ENCODE data around the gene PRDM8.

Gene PRDM8

DNA sequence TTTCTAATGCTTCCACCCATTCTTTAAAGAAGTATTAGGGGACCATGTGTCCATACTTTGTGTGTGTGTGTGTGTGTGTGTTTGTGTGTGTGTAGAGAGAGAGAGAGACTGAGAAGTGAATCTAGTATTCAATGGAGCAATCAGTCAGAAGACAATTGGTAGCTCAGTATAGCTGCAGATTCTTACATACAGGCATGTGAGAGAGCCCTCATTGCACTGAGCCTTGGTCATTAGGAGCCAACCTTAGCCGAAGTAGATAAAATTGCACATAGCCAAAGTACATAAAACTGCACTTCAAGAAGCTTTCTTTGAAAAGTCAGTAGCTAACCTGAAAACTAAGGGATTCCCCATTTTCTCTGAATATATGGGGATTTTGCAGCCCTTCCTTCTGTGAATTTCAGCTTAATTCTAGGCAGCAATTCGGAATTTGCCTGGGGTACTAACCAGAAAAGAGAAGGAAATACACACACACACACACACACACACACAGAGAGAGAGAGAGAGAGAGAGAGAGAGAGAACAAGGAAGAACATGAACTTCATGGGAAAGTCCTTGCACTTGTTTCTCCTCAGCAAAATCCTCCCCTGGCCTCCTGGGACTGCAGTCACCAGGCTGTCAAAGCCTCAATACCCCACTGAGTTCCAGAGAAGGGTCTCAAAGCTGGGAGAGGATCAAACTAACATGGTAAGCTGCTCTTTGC, 1.7 kb upstream of the PRDM8 start:
- H3K4me3 ChIP-seq (ENCODE audit: low read depth, low read length), result no peak overlapping the region
- TF ChIP-seq MYC (IDR thresholded peaks at IDR 0.05; ENCODE audit: low read depth, low read length) (no peak), POLR2A (IDR thresholded peaks at IDR 0.05; ENCODE audit: extremely low read depth, insufficient read length) (no peak)
- TF ChIP-seq, protein P1, sequence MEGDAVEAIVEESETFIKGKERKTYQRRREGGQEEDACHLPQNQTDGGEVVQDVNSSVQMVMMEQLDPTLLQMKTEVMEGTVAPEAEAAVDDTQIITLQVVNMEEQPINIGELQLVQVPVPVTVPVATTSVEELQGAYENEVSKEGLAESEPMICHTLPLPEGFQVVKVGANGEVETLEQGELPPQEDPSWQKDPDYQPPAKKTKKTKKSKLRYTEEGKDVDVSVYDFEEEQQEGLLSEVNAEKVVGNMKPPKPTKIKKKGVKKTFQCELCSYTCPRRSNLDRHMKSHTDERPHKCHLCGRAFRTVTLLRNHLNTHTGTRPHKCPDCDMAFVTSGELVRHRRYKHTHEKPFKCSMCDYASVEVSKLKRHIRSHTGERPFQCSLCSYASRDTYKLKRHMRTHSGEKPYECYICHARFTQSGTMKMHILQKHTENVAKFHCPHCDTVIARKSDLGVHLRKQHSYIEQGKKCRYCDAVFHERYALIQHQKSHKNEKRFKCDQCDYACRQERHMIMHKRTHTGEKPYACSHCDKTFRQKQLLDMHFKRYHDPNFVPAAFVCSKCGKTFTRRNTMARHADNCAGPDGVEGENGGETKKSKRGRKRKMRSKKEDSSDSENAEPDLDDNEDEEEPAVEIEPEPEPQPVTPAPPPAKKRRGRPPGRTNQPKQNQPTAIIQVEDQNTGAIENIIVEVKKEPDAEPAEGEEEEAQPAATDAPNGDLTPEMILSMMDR (IDR thresholded peaks at IDR 0.05; ENCODE audit: low read depth, low read length), result no peak
- TF ChIP-seq, protein P2, sequence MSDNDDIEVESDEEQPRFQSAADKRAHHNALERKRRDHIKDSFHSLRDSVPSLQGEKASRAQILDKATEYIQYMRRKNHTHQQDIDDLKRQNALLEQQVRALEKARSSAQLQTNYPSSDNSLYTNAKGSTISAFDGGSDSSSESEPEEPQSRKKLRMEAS (IDR thresholded peaks at IDR 0.05; ENCODE audit: low read depth, low read length), result no peak
- DNase-seq (ENCODE audit: low read depth), result no peak

DNA sequence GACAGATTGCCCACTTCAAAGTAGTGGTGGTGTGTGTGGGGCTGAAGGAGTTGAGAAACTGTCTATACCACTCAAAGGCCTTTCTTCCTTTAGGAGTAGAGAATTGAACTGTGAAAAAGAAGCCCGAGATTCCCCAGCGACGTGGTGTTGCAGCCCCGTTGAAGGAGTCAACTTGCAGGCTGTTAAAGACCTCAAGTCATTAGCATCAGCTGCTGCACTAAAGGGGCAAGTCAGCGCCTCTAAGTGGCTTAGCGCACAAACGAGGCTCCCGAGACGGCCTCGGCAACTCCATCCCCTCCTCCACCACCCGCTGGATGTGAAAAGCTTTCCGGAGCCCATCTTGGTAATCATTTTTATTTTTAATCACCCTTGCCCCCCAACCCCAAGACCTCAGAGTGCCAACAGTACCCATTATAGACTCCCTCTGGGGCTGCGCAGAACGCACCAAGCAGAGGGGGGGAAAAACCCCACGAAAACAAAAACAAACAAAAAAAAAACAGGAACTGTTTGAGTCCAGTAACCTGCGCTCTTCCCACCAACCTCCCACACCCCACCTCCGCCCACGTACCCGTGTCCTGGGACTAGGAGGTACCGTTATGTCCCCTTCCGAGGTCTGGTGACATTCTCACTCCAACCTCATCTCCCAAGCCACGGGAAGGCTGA, 913 bp upstream of the PRDM8 start:
- TF ChIP-seq MYC (IDR thresholded peaks at IDR 0.05; ENCODE audit: low read depth, low read length), result no peak
- TF ChIP-seq, protein P1 (IDR thresholded peaks at IDR 0.05; ENCODE audit: low read depth, low read length), result no peak
- no peak for TF ChIP-seq POLR2A (IDR thresholded peaks at IDR 0.05; ENCODE audit: extremely low read depth, insufficient read length)
- TF ChIP-seq, protein P2 (IDR thresholded peaks at IDR 0.05; ENCODE audit: low read depth, low read length), result no peak
- no peak overlapping the region for H3K4me3 ChIP-seq (ENCODE audit: low read depth, low read length)
- no peak for DNase-seq (ENCODE audit: low read depth)

DNA sequence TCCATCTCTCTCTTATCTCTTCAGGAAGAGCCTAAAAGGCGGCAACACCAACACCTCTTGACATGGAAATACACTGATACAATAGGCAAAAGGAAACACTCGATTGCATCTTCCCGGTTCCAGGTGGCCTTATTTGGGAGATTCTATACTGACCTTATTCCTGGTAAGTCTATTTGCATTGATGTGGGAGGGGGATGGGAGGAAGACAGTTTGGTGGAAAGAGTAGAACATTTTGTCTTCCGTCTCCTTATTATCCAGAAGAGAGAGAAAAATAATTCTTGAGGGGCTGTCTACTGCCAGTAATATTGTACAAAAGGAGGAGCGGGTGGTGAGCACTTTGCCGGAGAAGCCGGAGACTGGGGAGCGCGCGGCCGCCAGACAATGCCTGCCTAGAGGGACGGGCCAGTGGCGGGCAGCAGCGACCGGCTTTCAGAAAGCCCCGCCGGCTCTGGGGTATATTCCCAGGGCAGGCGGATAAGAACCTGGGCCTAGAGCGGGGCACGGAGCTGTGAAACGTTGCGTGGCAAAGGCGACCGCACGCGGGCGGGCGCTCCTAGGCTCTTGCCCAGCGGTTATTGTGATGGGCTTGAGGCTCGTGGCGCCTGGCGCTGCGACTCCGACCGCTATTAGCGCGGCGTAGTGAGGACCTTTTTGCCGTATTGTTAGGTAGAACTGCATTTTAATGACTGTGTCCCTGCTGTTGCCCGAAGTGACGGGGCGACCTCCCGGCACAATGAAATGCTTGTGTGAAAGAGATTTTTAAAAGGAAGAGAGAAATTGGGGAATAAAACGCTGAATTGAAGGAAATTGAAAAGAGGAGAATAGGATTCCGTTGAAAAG, 518 bp downstream of the PRDM8 start:
- TF ChIP-seq, protein P1 (IDR thresholded peaks at IDR 0.05; ENCODE audit: low read depth, low read length), result no peak
- TF ChIP-seq POLR2A (IDR thresholded peaks at IDR 0.05; ENCODE audit: extremely low read depth, insufficient read length) (no peak), MYC (IDR thresholded peaks at IDR 0.05; ENCODE audit: low read depth, low read length) (no peak)
- TF ChIP-seq, protein P2 (IDR thresholded peaks at IDR 0.05; ENCODE audit: low read depth, low read length), result no peak
- no peak for DNase-seq (ENCODE audit: low read depth)
- H3K4me3 ChIP-seq (ENCODE audit: low read depth, low read length), result no peak overlapping the region

DNA sequence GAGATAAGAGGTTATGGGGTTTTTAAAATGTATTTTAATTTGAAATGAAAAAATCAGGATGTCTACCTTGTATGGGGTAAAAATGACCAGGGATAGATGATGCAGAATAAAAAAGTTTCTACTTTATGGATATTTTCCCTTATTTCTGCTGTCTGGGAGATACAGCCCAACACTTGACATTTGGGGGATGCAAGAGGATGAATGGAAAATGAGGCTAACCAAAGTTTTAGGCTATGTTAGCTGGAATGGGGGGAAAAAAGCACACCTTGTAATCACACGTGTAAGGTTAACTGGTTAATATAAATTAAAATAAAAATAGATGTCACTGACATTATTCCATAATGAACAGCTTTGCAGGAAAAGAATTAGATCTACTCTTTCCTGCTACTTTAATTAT, 1.1 kb downstream of the PRDM8 start:
- TF ChIP-seq POLR2A (IDR thresholded peaks at IDR 0.05; ENCODE audit: extremely low read depth, insufficient read length) (no peak), MYC (IDR thresholded peaks at IDR 0.05; ENCODE audit: low read depth, low read length) (no peak)
- TF ChIP-seq, protein P2 (IDR thresholded peaks at IDR 0.05; ENCODE audit: low read depth, low read length), result no peak
- TF ChIP-seq, protein P1 (IDR thresholded peaks at IDR 0.05; ENCODE audit: low read depth, low read length), result no peak
- H3K4me3 ChIP-seq (ENCODE audit: low read depth, low read length), result no peak overlapping the region
- no peak for DNase-seq (ENCODE audit: low read depth)

DNA sequence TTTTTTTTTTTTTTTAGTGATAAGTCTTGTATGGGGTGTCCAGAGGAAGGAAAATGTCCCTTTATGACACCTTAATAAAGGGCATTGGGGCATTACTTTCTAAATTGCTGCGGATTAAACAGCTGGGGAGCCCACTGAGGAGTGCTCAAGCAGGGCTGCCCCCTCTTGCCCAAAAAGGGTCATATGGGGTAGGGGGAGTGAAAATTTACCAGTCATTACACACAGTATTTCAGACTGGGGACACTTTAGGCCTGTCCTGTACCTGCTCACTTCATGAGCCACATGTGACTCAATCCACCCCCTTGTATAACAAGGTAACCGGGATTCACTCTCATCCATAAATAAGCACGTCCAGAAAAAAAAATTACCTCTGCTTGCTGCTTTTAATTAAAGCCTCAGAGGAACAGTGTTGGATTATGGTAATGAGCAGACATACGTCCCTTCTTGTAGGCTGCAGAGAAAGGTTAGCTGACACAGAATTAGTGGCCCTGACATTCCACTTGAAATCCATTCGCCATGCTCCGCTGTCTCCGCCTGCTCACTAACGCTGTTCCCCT, 1.8 kb downstream of the PRDM8 start:
- TF ChIP-seq, protein P1 (IDR thresholded peaks at IDR 0.05; ENCODE audit: low read depth, low read length), result no peak
- TF ChIP-seq, protein P2 (IDR thresholded peaks at IDR 0.05; ENCODE audit: low read depth, low read length), result no peak
- TF ChIP-seq POLR2A (IDR thresholded peaks at IDR 0.05; ENCODE audit: extremely low read depth, insufficient read length) (no peak), MYC (IDR thresholded peaks at IDR 0.05; ENCODE audit: low read depth, low read length) (no peak)
- no peak overlapping the region for H3K4me3 ChIP-seq (ENCODE audit: low read depth, low read length)
- DNase-seq (ENCODE audit: low read depth), result no peak

Data from NB4 (cell line).